Fibroblast of lung (primary cell): ENCODE data around the gene ATG14. TPM values are rescaled to one million over a fixed set of nuclear protein-coding genes. Genes with fewer than 3 reads are reported as not detected.

Experiments used
- DNase-seq, 2 donors: peaks; one replicate each; pipeline versions ENCODE4 v3.0.0 to v3.0.0-alpha.2; 2010; ENCODE audit warnings: low read depth in 2 of 2
- H2AFZ ChIP-seq: 2 replicates; pipeline ENCODE4 v1.5.1; 2012; ENCODE audit warnings: low read length, control low read depth, inconsistent platforms
- H3K27ac ChIP-seq: 2 replicates; pipeline ENCODE4 v1.5.1; 2011; ENCODE audit warnings: low read length, control low read depth; ENCODE audit not compliant: insufficient read depth
- H3K27me3 ChIP-seq: 2 replicates; pipeline ENCODE4 v1.5.1; 2011; ENCODE audit warnings: mild to moderate bottlenecking, low read length; ENCODE audit not compliant: control insufficient read depth, insufficient read depth
- H3K36me3 ChIP-seq: 2 replicates; pipeline ENCODE4 v1.5.1; 2011; ENCODE audit warnings: low read length; ENCODE audit not compliant: control insufficient read depth, insufficient read depth
- H3K4me1 ChIP-seq: 2 replicates; pipeline ENCODE4 v1.5.1; 2011; ENCODE audit warnings: low read length; ENCODE audit not compliant: control insufficient read depth, insufficient read depth; ENCODE audit errors: extremely low read depth
- H3K4me2 ChIP-seq: 2 replicates; pipeline ENCODE4 v1.5.1; 2011; ENCODE audit warnings: low read length, control low read depth; ENCODE audit not compliant: insufficient read depth; ENCODE audit errors: extremely low read depth
- H3K4me3 ChIP-seq, 4 experiments: fragments of 200-600 bp in 1 of 4; sonication (generic) in 1 of 4; replicated peaks in 1 of 4; 2 replicates each; pipeline ENCODE4 v1.5.1; 2011 to 2016; ENCODE audit warnings: low read length in 4 of 4, low read depth in 3 of 4, mild to moderate bottlenecking in 3 of 4, control low read depth in 2 of 4, inconsistent platforms in 1 of 4, mixed read lengths in 1 of 4; ENCODE audit not compliant: insufficient read depth in 1 of 4; ENCODE audit errors: control extremely low read depth in 1 of 4
- H3K79me2 ChIP-seq: 2 replicates; pipeline ENCODE4 v1.5.1; 2012; ENCODE audit warnings: mild to moderate bottlenecking, low read length, inconsistent platforms; ENCODE audit not compliant: control insufficient read depth, insufficient read depth
- H3K9ac ChIP-seq: 2 replicates; pipeline ENCODE4 v1.5.1; 2011; ENCODE audit warnings: mild to moderate bottlenecking, low read length, control low read depth; ENCODE audit not compliant: insufficient read depth
- H3K9me3 ChIP-seq: 2 replicates; pipeline ENCODE4 v1.5.1; 2012; ENCODE audit warnings: low read depth, low read length; ENCODE audit not compliant: control insufficient read depth, insufficient read depth
- H4K20me1 ChIP-seq: 2 replicates; pipeline ENCODE4 v1.5.1; 2011; ENCODE audit warnings: low read length; ENCODE audit not compliant: control insufficient read depth, insufficient read depth; ENCODE audit errors: extremely low read depth
- EZH2 ChIP-seq: IDR thresholded peaks from 2 replicates; pipeline ENCODE4 v1.5.1; 2012; ENCODE audit warnings: low read length, control low read depth, mild to moderate bottlenecking; ENCODE audit errors: missing control alignments
- polyA plus RNA-seq, 2 donors: library from polyadenylated mRNA; depleted of rRNA in 1 of 2; stranded (reverse) in 1 of 2; unstranded in 1 of 2; fragments of >200 nt; gene quantifications; 2 replicates each; pipeline ENCODE4 v1.2.1, GENCODE V29; 2011 to 2012; ENCODE audit warnings: missing spikeins in 1 of 2
- total RNA-seq: library from RNA; depleted of rRNA; stranded (reverse); fragments of >200 nt; gene quantifications from 2 replicates; pipeline ENCODE4 v1.2.1, GENCODE V29; 2014
- TF ChIP-seq, protein P1 (sequence below), 2 donors: IDR thresholded peaks in 1 of 2; conservative IDR thresholded peaks in 1 of 2; 1 replicate in 1 of 2; 2 replicates in 1 of 2; pipeline ENCODE4 v1.5.1; 2011 to 2012; ENCODE audit warnings: low read length in 2 of 2, control low read depth in 1 of 2, inconsistent platforms in 1 of 2, low read depth in 1 of 2, mild to moderate bottlenecking in 1 of 2

Gene ATG14
- total and polyA plus RNA-seq, 2 donors (not counting 1 experiment from before 2014, with no cell fraction given) = 9.9 to 21.6 TPM

DNA sequence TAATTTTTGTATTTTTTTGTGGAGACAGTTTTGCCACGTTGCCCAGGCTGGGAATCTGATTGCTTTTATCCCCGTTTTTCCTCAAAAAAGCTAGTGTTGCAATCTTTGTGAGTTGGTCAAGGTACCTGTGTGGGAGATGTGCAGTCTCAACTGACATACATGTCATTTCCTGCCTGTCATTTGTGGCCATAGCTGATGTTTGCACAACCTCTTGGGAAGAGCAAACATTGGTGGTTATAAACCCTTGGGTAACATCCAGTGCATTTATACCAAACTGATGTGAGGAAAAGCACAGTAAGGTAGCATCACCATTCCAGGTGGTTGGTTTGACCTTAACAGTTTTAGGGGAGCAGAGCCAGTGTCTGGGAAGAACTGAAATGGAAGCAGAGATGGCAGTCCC, 54.7 kb downstream of the ATG14 start:
- DNase-seq = no peak
- Histone ChIP-seq H3K36me3 (peaks cover 4% of the 10 kb centered on the region), H3K4me3 (no peak overlapping the region), H3K27me3 (no peaks in the 10 kb centered on the region), H4K20me1 (no peaks in the 10 kb centered on the region), H3K9ac (no peak overlapping the region), H3K79me2 (no peaks in the 10 kb centered on the region), H3K27ac (no peak overlapping the region), H3K4me2 (no peak overlapping the region), H3K4me1 (no peaks in the 10 kb centered on the region), H2AFZ (no peak overlapping the region), H3K9me3 (no peaks in the 10 kb centered on the region)
- no peak for TF ChIP-seq EZH2
- TF ChIP-seq, protein P1, sequence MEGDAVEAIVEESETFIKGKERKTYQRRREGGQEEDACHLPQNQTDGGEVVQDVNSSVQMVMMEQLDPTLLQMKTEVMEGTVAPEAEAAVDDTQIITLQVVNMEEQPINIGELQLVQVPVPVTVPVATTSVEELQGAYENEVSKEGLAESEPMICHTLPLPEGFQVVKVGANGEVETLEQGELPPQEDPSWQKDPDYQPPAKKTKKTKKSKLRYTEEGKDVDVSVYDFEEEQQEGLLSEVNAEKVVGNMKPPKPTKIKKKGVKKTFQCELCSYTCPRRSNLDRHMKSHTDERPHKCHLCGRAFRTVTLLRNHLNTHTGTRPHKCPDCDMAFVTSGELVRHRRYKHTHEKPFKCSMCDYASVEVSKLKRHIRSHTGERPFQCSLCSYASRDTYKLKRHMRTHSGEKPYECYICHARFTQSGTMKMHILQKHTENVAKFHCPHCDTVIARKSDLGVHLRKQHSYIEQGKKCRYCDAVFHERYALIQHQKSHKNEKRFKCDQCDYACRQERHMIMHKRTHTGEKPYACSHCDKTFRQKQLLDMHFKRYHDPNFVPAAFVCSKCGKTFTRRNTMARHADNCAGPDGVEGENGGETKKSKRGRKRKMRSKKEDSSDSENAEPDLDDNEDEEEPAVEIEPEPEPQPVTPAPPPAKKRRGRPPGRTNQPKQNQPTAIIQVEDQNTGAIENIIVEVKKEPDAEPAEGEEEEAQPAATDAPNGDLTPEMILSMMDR (conservative IDR thresholded peaks at IDR 0.05 in 1 of 2, IDR thresholded peaks at IDR 0.05 in 1 of 2; ENCODE audit: low read depth in 1 of 2, low read length in 2 of 2) = no peak

DNA sequence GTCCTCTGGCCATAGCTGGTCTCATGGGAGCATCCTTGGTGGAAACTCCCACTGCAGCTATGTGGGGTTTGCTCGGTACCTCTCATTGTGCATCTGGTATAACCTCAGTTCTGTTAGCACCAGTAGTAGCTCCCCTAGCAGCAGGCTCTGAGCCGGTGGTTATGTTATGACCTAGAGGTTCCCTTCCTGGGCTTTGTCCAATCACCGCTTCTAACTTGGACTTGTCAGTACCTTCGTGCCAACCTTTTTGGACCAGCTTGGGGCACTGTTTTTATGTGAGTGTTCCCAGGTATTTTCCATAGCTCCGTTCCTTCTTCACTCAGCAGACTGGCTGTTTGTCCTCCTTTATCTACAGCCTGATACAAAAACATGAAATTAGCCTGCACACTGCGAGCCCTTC, 55.7 kb downstream of the ATG14 start:
- Histone ChIP-seq H3K4me2 (no peak overlapping the region), H3K27me3 (no peaks in the 10 kb centered on the region), H3K4me1 (no peaks in the 10 kb centered on the region), H3K4me3 (no peak overlapping the region), H3K9ac (no peak overlapping the region), H2AFZ (no peak overlapping the region), H4K20me1 (no peaks in the 10 kb centered on the region), H3K9me3 (no peaks in the 10 kb centered on the region), H3K36me3 (peaks cover 5% of the 10 kb centered on the region), H3K27ac (no peak overlapping the region), H3K79me2 (no peaks in the 10 kb centered on the region)
- no peak for DNase-seq
- TF ChIP-seq, protein P1 (conservative IDR thresholded peaks at IDR 0.05 in 1 of 2, IDR thresholded peaks at IDR 0.05 in 1 of 2; ENCODE audit: low read depth in 1 of 2, low read length in 2 of 2) = no peak
- TF ChIP-seq EZH2 = no peak

DNA sequence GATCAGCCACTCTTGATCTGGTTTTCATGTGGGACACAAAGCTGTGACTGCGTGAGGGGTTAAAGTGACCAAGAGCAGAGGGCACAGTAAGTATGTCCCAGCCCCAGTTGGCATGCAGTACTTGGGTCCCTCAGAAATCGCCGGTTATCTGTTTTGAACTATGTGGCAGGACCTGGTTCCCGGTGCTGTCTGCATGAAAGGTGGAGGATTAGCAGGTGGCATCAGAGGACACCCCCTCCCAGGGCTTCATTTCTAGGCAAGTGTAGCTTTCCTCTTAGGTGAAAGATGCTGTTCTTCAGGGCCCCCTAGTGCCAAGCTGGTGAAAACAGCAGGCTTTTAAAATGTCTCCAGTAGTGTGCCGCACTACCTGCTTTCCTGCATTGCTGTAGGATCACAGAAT, 57.1 kb downstream of the ATG14 start:
- DNase-seq = peak; percentile 38 to 66
- no peaks in the 10 kb centered on the region for H3K9me3 ChIP-seq
- TF ChIP-seq, protein P1 (conservative IDR thresholded peaks at IDR 0.05 in 1 of 2, IDR thresholded peaks at IDR 0.05 in 1 of 2; ENCODE audit: low read depth in 1 of 2, low read length in 2 of 2) = peak; percentile 61 to 74
- no peak for TF ChIP-seq EZH2
- H3K4me1 ChIP-seq = no peaks in the 10 kb centered on the region
- no peak overlapping the region for H3K4me2 ChIP-seq
- peaks cover 6% of the 10 kb centered on the region for H3K36me3 ChIP-seq
- no peaks in the 10 kb centered on the region for H3K27me3 ChIP-seq
- no peak overlapping the region for H3K27ac ChIP-seq
- no peak overlapping the region for H2AFZ ChIP-seq
- H3K9ac ChIP-seq = no peak overlapping the region
- H4K20me1 ChIP-seq = no peaks in the 10 kb centered on the region
- H3K79me2 ChIP-seq = no peaks in the 10 kb centered on the region
- H3K4me3 ChIP-seq = no peak overlapping the region
